ENCODE data around the gene MYOC. TPM values are rescaled to one million over a fixed set of nuclear protein-coding genes. Genes with fewer than 3 reads are reported as not detected.

The MYOC gene
- total RNA-seq, 1 experiment from 2014 or later: not detected

DNA sequence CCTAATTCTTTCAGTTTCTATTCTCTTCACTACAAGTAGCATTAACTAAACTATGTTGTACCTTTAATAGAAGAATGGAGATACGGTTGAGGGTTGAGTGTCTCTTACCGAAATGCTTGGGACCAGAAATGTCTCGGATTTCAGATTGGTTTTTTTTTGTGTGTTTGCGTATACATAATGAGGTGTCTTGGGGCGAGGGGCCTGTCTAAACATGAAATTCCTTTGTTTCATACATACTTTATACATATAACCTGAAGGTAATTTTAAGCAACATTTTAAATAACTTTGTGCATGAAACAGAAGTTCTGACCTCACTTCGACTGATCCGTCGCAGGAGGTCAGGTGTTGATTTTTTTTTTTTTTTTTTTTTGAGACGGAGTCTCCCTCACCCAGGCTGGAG, 66.8 kb downstream of the MYOC start:
- peaks cover 40 to 55% of the 10 kb centered on the region in 2 experiments for H3K36me3 ChIP-seq (ENCODE audit: control insufficient read depth in 1 of 2, insufficient read depth in 2 of 2, low read length in 2 of 2)
- no peaks in the 10 kb centered on the region for H3K9me3 ChIP-seq (ENCODE audit: control insufficient read depth in 1 of 2, insufficient read depth in 1 of 2, low read depth in 1 of 2, low read length in 2 of 2)
- H3K27me3 ChIP-seq (ENCODE audit: insufficient read depth, low read length): no peaks in the 10 kb centered on the region
- ChIA-PET POLR2A (no interaction called here), RAD21 (ENCODE audit: low non-redundant PET in 1 of 2, low total read pairs in 2 of 2, uncharacterized antibody in 2 of 2, unreplicated experiment in 2 of 2) (no interaction called here), CTCF (no interaction called here)
- H3K79me2 ChIP-seq (ENCODE audit: insufficient read depth, low read length): no peaks in the 10 kb centered on the region; the same call in 1 of the 2 replicates
- no peak overlapping the region for H3K4me3 ChIP-seq (replicated peaks in 1 of 2; ENCODE audit: low read depth in 1 of 2, low read length in 2 of 2)
- TF ChIP-seq, protein P1, sequence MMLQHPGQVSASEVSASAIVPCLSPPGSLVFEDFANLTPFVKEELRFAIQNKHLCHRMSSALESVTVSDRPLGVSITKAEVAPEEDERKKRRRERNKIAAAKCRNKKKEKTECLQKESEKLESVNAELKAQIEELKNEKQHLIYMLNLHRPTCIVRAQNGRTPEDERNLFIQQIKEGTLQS (IDR thresholded peaks at IDR 0.05): no peak
- no peak for TF ChIP-seq TCF7L2 (IDR thresholded peaks at IDR 0.05; ENCODE audit: borderline replicate concordance, extremely low read depth, insufficient read depth, insufficient read length)
- no peak for TF ChIP-seq EZH2 (IDR thresholded peaks at IDR 0.05)
- TF ChIP-seq ELF1 (IDR thresholded peaks at IDR 0.05; ENCODE audit: borderline replicate concordance, low read depth): no peak
- no peak for TF ChIP-seq EGR1 (IDR thresholded peaks at IDR 0.05; ENCODE audit: low read depth)
- no peak for TF ChIP-seq EZH2phosphoT487 (IDR thresholded peaks at IDR 0.05; ENCODE audit: borderline replicate concordance)
- no peak for TF ChIP-seq ZNF274 (IDR thresholded peaks at IDR 0.05; ENCODE audit: low read depth, low read length)
- TF ChIP-seq CEBPB (IDR thresholded peaks at IDR 0.05; ENCODE audit: low read depth): no peak
- TF ChIP-seq POLR2A (IDR thresholded peaks at IDR 0.05; ENCODE audit: borderline replicate concordance, extremely low read depth, insufficient read depth, insufficient read length): no peak
- TF ChIP-seq, protein P2, sequence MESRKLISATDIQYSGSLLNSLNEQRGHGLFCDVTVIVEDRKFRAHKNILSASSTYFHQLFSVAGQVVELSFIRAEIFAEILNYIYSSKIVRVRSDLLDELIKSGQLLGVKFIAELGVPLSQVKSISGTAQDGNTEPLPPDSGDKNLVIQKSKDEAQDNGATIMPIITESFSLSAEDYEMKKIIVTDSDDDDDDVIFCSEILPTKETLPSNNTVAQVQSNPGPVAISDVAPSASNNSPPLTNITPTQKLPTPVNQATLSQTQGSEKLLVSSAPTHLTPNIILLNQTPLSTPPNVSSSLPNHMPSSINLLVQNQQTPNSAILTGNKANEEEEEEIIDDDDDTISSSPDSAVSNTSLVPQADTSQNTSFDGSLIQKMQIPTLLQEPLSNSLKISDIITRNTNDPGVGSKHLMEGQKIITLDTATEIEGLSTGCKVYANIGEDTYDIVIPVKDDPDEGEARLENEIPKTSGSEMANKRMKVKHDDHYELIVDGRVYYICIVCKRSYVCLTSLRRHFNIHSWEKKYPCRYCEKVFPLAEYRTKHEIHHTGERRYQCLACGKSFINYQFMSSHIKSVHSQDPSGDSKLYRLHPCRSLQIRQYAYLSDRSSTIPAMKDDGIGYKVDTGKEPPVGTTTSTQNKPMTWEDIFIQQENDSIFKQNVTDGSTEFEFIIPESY (IDR thresholded peaks at IDR 0.05; ENCODE audit: extremely low read depth, insufficient replicate concordance, low read length): no peak
- TF ChIP-seq ZFX (IDR thresholded peaks at IDR 0.05): no peak
- no peak for TF ChIP-seq RAD21 (IDR thresholded peaks at IDR 0.05; ENCODE audit: low read depth)
- TF ChIP-seq POLR2AphosphoS5 (IDR thresholded peaks at IDR 0.05; ENCODE audit: low read depth, low read length): no peak
- TF ChIP-seq, protein P3, sequence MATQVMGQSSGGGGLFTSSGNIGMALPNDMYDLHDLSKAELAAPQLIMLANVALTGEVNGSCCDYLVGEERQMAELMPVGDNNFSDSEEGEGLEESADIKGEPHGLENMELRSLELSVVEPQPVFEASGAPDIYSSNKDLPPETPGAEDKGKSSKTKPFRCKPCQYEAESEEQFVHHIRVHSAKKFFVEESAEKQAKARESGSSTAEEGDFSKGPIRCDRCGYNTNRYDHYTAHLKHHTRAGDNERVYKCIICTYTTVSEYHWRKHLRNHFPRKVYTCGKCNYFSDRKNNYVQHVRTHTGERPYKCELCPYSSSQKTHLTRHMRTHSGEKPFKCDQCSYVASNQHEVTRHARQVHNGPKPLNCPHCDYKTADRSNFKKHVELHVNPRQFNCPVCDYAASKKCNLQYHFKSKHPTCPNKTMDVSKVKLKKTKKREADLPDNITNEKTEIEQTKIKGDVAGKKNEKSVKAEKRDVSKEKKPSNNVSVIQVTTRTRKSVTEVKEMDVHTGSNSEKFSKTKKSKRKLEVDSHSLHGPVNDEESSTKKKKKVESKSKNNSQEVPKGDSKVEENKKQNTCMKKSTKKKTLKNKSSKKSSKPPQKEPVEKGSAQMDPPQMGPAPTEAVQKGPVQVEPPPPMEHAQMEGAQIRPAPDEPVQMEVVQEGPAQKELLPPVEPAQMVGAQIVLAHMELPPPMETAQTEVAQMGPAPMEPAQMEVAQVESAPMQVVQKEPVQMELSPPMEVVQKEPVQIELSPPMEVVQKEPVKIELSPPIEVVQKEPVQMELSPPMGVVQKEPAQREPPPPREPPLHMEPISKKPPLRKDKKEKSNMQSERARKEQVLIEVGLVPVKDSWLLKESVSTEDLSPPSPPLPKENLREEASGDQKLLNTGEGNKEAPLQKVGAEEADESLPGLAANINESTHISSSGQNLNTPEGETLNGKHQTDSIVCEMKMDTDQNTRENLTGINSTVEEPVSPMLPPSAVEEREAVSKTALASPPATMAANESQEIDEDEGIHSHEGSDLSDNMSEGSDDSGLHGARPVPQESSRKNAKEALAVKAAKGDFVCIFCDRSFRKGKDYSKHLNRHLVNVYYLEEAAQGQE (IDR thresholded peaks at IDR 0.05; ENCODE audit: low read depth): no peak
- no peak for TF ChIP-seq SIN3A (IDR thresholded peaks at IDR 0.05; ENCODE audit: low read depth)
- TF ChIP-seq SP1 (IDR thresholded peaks at IDR 0.05; ENCODE audit: low read depth): no peak
- TF ChIP-seq, protein P4, sequence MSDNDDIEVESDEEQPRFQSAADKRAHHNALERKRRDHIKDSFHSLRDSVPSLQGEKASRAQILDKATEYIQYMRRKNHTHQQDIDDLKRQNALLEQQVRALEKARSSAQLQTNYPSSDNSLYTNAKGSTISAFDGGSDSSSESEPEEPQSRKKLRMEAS (IDR thresholded peaks at IDR 0.05): no peak
- H3K27ac ChIP-seq (ENCODE audit: low read depth, low read length): no peak overlapping the region
- H4K20me1 ChIP-seq (ENCODE audit: insufficient read depth): no peaks in the 10 kb centered on the region; the same call in 1 of the 2 replicates
- H3K9me2 ChIP-seq (ENCODE audit: insufficient read depth): no peaks in the 10 kb centered on the region
- H3K4me1 ChIP-seq (ENCODE audit: control insufficient read depth in 1 of 2, insufficient read depth in 2 of 2, low read length in 2 of 2): no peaks in the 10 kb centered on the region
- no peak overlapping the region for H3K9ac ChIP-seq (ENCODE audit: low read length)
- intact Hi-C loops (cut with micrococcal nuclease): loop anchor here (10.0 kb wide), 1 partner anchor 51 kb away; no protein-coding TSS in a partner anchor
- no peak overlapping the region for H2AFZ ChIP-seq (ENCODE audit: low read depth, low read length, poor library complexity, severe bottlenecking)
- no TSS peak for BruUV-seq (replicated peaks)
- ATAC-seq (no peak), DNase-seq (ENCODE audit: low read depth, low spot score) (no peak)
- H3K4me2 ChIP-seq (ENCODE audit: low read length): no peak overlapping the region
